Right lobe of liver (tissue), 6 donors: ENCODE results near the gene BEND3. TPM values are rescaled to one million over a fixed set of nuclear protein-coding genes. Genes with fewer than 3 reads are reported as not detected.

Experiments
- ATAC-seq, 4 donors: fragments of 200-7000 bp; cut with Tn5 transposase; one replicate each; pipeline ENCODE4 v1.9.1; 2020; ENCODE audit warnings: mild to moderate bottlenecking in 4 of 4, moderate library complexity in 4 of 4
- DNase-seq, 3 donors: peaks; one replicate each; pipeline ENCODE4 v3.0.0-alpha.2; 2020
- H3K27ac ChIP-seq, 3 donors: fragments of 200-600 bp; one replicate each; pipeline ENCODE4 v1.8.0; 2022
- H3K27me3 ChIP-seq, 2 donors: fragments of 200-600 bp; one replicate each; pipeline ENCODE4 v1.8.0; 2022
- H3K36me3 ChIP-seq, 4 donors: fragments of 200-600 bp; sonication (generic) in 1 of 4; one replicate each; pipeline versions ENCODE4 v1.5.1 to v1.8.0; 2017 to 2022; ENCODE audit warnings: control low read depth in 1 of 4
- H3K4me1 ChIP-seq, 4 donors: fragments of 200-600 bp; sonication (generic) in 1 of 4; one replicate each; pipeline versions ENCODE4 v1.5.1 to v1.8.0; 2017 to 2022; ENCODE audit warnings: control low read depth in 1 of 4
- H3K4me3 ChIP-seq, 3 donors: fragments of 200-600 bp; one replicate each; pipeline ENCODE4 v1.8.0; 2022
- H3K9me3 ChIP-seq, 4 donors: fragments of 200-600 bp; sonication (generic) in 1 of 4; one replicate each; pipeline versions ENCODE4 v1.5.1 to v1.8.0; 2017 to 2022; ENCODE audit warnings: control low read depth in 1 of 4
- POLR2A ChIP-seq: fragments of 450-650 bp; IDR thresholded peaks from one replicate; pipeline ENCODE4 v1.6.1; 2017; ENCODE audit warnings: antibody characterized with exemption, mild to moderate bottlenecking
- WGBS: methylation state at CpG from one replicate; pipeline ENCODE4 v1.1.6; 2018; ENCODE audit warnings: low coverage, low lambda C conversion rate; ENCODE audit not compliant: insufficient coverage; ENCODE audit errors: missing lambda C conversion rate; 5-methylcytosine and 5-hydroxymethylcytosine counted together
- intact Hi-C, 2 donors: fragments of 100-400 bp; cut with DNase I; formaldehyde crosslinking; loops; one replicate each; pipeline versions ENCODE4 v1.11.2 to v1.14.1; 2022
- total RNA-seq, 6 experiments: library from RNA; depleted of rRNA in 2 of 6; stranded (reverse); fragments of >200 nt in 2 of 6; fragmentation: NEBNext Ultra II Directional in 3 of 6; extraction: Animal tissue kit (Norgen Biotek cat#: 25700) in 3 of 6; gene quantifications; one replicate each; pipeline versions ENCODE4 v1.1.0 to v1.2.4, GENCODE V29; 2016 to 2023
- TF ChIP-seq, protein P1 (sequence below), 4 donors: fragments of 200-600 bp in 3 of 4; fragments of 450-650 bp in 1 of 4; IDR thresholded peaks; one replicate each; pipeline versions ENCODE4 v1.5.1 to v1.8.0; 2016 to 2022; ENCODE audit warnings: antibody characterized with exemption in 4 of 4, mild to moderate bottlenecking in 2 of 4
- donor health status: DM: no; HTN: yes; CAD: no.
- donor health status: DM: no; HTN: no; CAD: no.
- donor health status: DM: no; HTN: no; CAD: no.
- donor health status: DM: no; HTN: yes; CAD: no.
- donor health status: DM: no; HTN: yes; CAD: no.

BEND3 gene
- total RNA-seq, 6 experiments from 2014 or later: 0.83 to 2.7 (median 1.4) TPM

GRCh38 chr6:107128577-107128976, 13.3 kb upstream of the BEND3 start:
- intact Hi-C loops: no loop called here
- H3K27ac ChIP-seq: no peak overlapping the region
- H3K36me3 ChIP-seq: no peaks in the 10 kb centered on the region
- whole genome bisulfite sequencing: 78% methylated on average over 2 of the region's 2 CpGs
- H3K4me1 ChIP-seq: no peaks in the 10 kb centered on the region
- DNase-seq (no peak), ATAC-seq (no peak)
- no peaks in the 10 kb centered on the region for H3K27me3 ChIP-seq
- TF ChIP-seq POLR2A: no peak
- TF ChIP-seq, protein P1, sequence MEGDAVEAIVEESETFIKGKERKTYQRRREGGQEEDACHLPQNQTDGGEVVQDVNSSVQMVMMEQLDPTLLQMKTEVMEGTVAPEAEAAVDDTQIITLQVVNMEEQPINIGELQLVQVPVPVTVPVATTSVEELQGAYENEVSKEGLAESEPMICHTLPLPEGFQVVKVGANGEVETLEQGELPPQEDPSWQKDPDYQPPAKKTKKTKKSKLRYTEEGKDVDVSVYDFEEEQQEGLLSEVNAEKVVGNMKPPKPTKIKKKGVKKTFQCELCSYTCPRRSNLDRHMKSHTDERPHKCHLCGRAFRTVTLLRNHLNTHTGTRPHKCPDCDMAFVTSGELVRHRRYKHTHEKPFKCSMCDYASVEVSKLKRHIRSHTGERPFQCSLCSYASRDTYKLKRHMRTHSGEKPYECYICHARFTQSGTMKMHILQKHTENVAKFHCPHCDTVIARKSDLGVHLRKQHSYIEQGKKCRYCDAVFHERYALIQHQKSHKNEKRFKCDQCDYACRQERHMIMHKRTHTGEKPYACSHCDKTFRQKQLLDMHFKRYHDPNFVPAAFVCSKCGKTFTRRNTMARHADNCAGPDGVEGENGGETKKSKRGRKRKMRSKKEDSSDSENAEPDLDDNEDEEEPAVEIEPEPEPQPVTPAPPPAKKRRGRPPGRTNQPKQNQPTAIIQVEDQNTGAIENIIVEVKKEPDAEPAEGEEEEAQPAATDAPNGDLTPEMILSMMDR (IDR thresholded peaks at IDR 0.05): no peak
- H3K9me3 ChIP-seq: no peaks in the 10 kb centered on the region
- H3K4me3 ChIP-seq: no peak overlapping the region

DNA sequence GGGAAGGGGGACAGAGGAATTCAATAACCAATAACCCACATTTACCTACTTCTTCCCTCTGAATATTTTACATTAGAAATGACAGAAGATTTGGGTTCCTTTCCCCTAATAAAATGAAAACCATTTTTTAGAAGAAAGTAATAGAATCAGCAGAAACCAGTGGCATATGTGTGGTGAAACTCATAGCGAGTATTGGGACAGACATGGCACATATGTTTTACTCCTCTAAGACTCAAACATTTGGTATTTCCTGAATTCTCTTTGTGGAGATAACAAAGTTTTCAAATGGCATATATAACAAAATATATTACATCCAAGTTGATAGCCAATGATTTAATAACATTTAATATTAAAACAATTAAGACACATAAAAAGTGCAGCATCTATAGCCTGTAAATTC, 12.9 kb upstream of the BEND3 start:
- ATAC-seq (no peak), DNase-seq (no peak)
- H3K27me3 ChIP-seq: no peaks in the 10 kb centered on the region
- no peak overlapping the region for H3K4me3 ChIP-seq
- H3K4me1 ChIP-seq: no peaks in the 10 kb centered on the region
- TF ChIP-seq, protein P1 (IDR thresholded peaks at IDR 0.05): no peak
- TF ChIP-seq POLR2A: no peak
- no peaks in the 10 kb centered on the region for H3K9me3 ChIP-seq
- intact Hi-C loops: no loop called here
- H3K36me3 ChIP-seq: no peaks in the 10 kb centered on the region
- 88% methylated on average over 1 of the region's 1 CpG for WGBS
- H3K27ac ChIP-seq: no peak overlapping the region

DNA sequence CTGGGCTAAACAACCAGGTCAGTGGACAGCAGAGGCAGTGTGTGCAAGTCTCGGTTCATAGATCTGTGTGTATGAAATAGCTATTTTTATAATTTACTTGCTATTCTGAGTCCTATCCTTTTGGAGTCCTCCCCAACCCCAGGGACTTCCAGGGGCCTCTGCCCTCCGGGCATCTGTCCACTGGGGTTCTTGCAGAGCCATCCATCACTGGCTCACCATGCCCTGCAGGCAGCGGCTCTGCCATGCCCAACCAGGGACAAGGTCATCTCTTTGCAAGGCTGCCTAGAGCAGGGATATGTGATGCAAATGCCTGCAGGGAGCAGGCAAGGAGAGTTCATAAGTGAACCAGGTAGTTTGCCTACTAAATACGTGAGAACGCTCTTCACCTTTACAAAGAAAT, 10.5 kb upstream of the BEND3 start:
- WGBS: 88% methylated on average over 5 of the region's 5 CpGs
- no peaks in the 10 kb centered on the region for H3K9me3 ChIP-seq
- DNase-seq (no peak), ATAC-seq (no peak)
- H3K27ac ChIP-seq: no peak overlapping the region
- H3K4me1 ChIP-seq: no peaks in the 10 kb centered on the region
- H3K36me3 ChIP-seq: no peaks in the 10 kb centered on the region
- TF ChIP-seq POLR2A: no peak
- TF ChIP-seq, protein P1 (IDR thresholded peaks at IDR 0.05): no peak
- H3K4me3 ChIP-seq: no peak overlapping the region
- H3K27me3 ChIP-seq: no peaks in the 10 kb centered on the region
- intact Hi-C loops: no loop called here

DNA sequence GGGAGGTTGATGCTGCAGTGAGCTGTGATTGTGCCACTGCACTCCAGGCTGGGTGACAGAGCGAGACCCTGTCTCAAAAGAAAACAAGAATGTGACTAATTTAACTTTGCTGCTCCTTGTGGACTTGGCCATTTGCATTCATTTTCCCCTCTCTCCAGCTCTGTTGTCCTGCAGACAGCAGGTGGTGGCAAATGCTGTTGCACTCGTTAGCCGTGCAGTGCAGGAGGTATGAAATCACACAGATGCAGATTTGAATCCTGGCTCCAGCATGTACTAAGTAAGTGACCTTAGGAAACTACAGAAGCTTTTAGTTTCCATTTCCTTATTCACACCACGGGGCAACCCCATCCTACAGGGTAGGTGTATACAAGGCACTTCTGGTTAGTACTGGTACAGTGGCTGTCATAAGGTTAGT, 9.6 kb upstream of the BEND3 start:
- ATAC-seq: no peak
- intact Hi-C loops: no loop called here
- WGBS: 47% methylated on average over 2 of the region's 4 CpGs
- H3K27ac ChIP-seq: no peak overlapping the region
- H3K4me3 ChIP-seq: no peak overlapping the region
- H3K4me1 ChIP-seq: no peaks in the 10 kb centered on the region
- no peaks in the 10 kb centered on the region for H3K9me3 ChIP-seq
- no peaks in the 10 kb centered on the region for H3K36me3 ChIP-seq
- TF ChIP-seq, protein P1 (IDR thresholded peaks at IDR 0.05): no peak
- no peak for TF ChIP-seq POLR2A
- DNase-seq: no peak
- H3K27me3 ChIP-seq: no peaks in the 10 kb centered on the region

DNA sequence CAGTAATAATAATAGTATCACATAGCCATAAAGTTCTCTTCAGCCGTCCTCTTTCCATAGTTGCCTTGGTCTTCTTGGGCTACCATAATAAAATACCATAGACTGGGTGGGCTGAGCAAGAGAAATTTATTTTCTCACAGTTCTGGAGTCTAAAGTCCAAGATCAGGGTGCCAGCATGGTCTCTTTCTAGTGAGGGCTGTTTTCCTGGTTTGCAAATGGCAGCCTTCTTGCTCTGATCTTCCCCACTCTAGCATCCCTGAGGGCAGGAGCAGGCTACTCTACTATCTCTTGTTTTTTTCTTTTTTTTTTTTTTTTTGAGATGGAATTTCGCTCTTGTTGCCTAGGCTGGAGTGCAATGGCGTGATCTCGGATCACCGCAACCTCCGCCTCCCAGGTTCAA, 8.2 kb upstream of the BEND3 start:
- no peak for DNase-seq

More for the DNA sequence above, 8.2 kb upstream of the BEND3 start:
- Histone ChIP-seq H3K27ac (no peak overlapping the region), H3K4me3 (no peak overlapping the region), H3K27me3 (no peaks in the 10 kb centered on the region), H3K36me3 (no peaks in the 10 kb centered on the region), H3K4me1 (no peaks in the 10 kb centered on the region), H3K9me3 (no peaks in the 10 kb centered on the region)
- no peak for ATAC-seq
- 83% methylated on average over 1 of the region's 6 CpGs for WGBS
- intact Hi-C loops: no loop called here
- TF ChIP-seq, protein P1 (IDR thresholded peaks at IDR 0.05): no peak
- no peak for TF ChIP-seq POLR2A
